Activated gamma-delta T cell (primary cell): ENCODE measurements around the gene AKAP13.
"Not testable (repeated sequence)": the region's sequence is repeated elsewhere in the genome, so short reads cannot be mapped to it uniquely, and the experiment has no call there.

Source experiments
- DNase-seq: peaks from one replicate; lab custom pipeline; 2025; lab: John Stamatoyannopoulos, UW

Gene AKAP13

DNA sequence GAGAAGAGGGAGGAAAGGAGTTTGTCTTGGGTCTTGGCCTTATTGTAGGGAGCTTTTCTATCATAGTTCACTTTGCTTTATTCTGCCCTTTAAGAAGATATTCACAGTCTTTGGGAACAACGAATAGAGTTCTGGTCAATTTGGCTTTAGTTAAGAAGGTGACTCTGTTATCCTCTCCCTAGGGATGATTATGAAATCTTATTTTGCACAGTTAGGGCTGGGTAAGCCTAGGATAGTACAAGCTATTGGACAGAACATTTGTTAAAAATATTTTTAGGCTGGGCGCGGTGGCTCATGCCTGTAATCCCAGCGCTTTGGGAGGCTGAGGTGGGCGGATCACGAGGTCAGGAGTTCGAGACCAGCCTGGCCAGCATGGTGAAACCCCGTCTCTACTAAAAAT is 61.5 kb downstream of the AKAP13 start:
- not testable (repeated sequence) for DNase-seq

- DNase-seq: no peak
Measured at GRCh38 chr15:85443046-85443445, 62.6 kb downstream of the AKAP13 start.

GRCh38 chr15:85443593-85444087 is 63.2 kb downstream of the AKAP13 start:
- DNase-seq: no peak

GRCh38 chr15:85444122-85444745 is 63.8 kb downstream of the AKAP13 start:
- no peak for DNase-seq

GRCh38 chr15:85445361-85445760 is 65.0 kb downstream of the AKAP13 start:
- DNase-seq: no peak

- DNase-seq: no peak
Measured at GRCh38 chr15:85451099-85451700, 70.8 kb downstream of the AKAP13 start.

- no peak for DNase-seq
Measured at GRCh38 chr15:85452436-85452835, 72.0 kb downstream of the AKAP13 start.

DNA sequence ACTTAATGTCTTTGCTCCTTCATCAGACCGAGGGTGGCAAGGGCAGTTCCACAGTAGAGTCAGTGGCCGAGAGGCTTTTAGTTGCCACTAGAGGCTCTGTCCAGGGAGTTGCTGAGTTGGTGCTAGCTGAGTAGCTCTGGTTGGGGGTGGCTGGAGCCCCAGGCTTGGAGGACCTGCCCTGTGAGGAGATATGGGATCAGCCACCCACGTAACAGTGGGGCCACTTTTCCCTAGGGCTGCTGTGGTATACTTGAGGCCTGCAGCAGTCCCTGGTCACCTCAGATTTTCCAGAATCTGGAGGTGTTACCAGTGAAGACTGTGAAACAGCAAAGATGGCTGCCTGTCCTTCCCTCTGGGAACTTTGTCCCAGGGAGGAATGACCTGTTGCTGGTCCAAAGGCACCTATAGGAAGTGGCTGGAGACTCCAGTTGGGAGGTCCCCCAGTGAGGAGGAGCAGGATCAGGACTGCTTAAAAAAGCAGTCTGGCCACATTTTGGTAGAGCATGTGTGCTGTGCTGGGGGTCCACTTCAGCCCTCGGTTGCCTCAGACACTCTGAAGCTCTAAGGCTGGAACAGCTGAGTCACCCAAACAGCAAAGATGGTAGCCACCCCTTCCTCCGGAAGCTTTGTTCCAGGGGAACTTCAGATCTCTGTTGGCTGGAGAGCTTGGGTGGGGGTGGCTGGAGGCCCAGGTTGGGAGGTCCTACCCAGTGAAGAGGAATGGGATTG is 72.9 kb downstream of the AKAP13 start:
- DNase-seq: no peak

DNA sequence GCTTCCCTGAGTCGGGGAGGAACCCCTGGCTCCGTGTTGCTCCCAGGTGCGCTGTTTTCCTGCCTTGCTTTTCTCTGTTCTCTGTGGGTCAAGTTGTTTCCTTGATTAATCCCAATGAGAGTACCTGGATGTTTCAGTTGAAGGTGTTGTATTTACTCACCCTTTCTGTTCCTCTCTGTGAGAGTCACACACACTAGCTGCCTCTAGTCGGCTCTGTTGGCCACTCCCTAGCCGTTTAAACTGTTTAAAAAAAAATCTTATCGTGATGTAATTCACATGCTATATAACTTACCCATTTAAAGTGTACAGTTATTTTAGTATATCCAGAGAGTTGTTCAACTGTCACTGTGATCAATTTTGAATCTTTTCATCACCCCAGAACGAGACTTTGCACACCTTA is 74.0 kb downstream of the AKAP13 start:
- DNase-seq: no peak

- no peak for DNase-seq
Measured at GRCh38 chr15:85455891-85456290, 75.5 kb downstream of the AKAP13 start.

DNA sequence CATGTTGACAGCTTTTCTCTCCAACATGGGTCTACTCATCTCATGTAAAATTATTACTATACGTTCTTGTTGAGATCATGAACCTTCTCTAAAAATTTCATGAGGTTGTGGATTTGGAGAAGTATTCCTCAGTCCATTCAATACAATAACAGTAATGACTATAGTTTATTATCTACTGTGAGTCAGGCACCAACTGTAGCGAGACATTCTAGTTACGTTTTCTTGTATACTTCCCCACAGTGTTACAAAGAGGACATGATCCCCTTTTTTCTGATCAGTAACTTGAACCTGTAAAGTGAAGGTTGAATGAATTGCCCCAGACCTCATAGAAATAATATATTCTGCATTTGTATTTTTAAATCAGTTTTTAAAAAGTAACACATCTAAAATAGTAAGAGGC is 76.4 kb downstream of the AKAP13 start:
- no peak for DNase-seq

- DNase-seq: no peak
Measured at GRCh38 chr15:85457392-85457968, 77.1 kb downstream of the AKAP13 start.

- no peak for DNase-seq
Measured at GRCh38 chr15:85458764-85459163, 78.4 kb downstream of the AKAP13 start.

DNA sequence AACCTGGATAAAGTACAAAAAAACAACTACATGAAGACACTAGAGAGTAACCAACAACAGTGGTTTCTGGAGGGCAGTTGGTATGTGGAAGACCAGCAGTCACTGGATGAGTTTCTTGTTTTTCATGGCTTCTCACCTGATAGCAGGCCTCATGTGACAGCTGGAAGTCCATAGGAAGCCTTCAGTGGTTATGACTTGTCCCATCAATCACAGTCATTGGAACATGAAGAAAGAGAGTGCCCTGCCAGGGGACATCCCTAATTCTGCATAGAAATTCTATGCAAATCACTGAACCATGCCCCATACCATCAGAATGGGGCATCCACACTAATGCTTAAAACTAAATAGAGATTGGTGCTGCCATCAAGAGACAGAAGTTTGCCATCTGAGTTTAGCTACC is 81.6 kb downstream of the AKAP13 start:
- DNase-seq: no peak

GRCh38 chr15:85463276-85463892 is 83.0 kb downstream of the AKAP13 start:
- no peak for DNase-seq

DNA sequence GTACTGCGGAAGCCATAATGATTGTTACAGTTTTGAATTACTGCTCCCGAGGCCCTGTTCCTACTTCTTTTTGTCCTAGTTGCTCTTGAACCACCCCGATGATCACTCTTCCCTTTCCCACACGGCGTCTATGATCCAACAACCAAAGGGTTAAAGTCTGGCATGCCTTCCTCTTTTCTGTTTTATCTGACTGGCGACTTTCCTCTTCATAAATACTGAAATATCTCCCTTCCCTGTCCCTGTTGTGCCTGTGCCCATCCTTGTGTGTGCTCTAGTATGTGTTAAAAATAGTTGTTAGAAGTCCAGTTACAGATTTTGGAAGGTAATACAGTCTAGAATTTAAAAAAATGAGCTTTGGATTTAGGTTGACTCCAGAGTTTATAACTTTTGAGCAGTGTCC is 83.6 kb downstream of the AKAP13 start:
- no peak for DNase-seq

- no peak for DNase-seq
Measured at GRCh38 chr15:85464471-85464870, 84.1 kb downstream of the AKAP13 start.

DNA sequence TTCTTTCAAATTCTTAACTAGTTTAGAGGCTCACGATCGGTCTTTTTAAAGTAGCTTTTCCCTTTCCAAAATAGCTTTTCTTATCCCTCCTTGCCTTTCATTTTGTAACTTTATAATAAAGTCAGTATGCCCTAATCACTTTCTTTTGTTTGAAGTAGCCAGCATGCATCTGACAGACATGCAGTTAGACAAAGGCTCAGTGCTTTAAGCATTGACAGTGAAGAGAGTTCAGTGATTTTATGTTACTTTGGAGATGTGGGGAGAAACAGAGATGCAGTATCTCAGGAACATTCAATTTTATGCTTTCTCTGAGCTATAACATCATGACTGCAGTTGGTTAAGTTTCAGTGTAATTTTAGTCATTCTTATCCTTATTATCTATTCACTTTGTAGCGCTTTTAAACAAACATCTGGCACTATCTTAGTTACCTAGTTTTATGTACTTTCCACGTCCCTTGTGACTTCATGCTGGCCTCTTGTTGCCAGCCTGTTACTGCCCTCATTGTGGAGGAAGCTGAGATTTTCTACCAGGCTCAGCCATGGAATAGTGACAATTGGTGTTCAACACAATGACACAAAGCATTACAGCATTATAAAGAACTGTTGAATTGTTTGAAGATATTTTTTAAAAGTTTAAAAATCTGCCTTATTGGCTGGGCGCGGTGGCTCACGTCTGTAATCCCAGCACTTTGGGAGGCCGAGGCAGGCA is 90.3 kb downstream of the AKAP13 start:
- no peak for DNase-seq

GRCh38 chr15:85472349-85472748 is 91.9 kb downstream of the AKAP13 start:
- no peak for DNase-seq

- DNase-seq: no peak
Measured at GRCh38 chr15:85473455-85473854, 93.1 kb downstream of the AKAP13 start.

GRCh38 chr15:85474700-85475316 is 94.4 kb downstream of the AKAP13 start:
- DNase-seq: no peak
